ENCODE data around the gene SPECC1.
"Not testable (repeated sequence)": the region's sequence is repeated elsewhere in the genome, so short reads cannot be mapped to it uniquely, and the experiment has no call there.

SPECC1 gene

GRCh38 chr17:20228860-20229259 is 219.7 kb downstream of the SPECC1 start:
- Mint-ChIP-seq H3K4me3 (no peak overlapping the region), H3K9me3 (no peaks in the 10 kb centered on the region), H3K27ac (no peak overlapping the region), H3K27me3 (ENCODE audit: low read depth) (no peaks in the 10 kb centered on the region), H3K4me1 (peaks cover 17% of the 10 kb centered on the region), H3K36me3 (ENCODE audit: low read depth) (peaks cover 17% of the 10 kb centered on the region)
- TF ChIP-seq, protein P1, sequence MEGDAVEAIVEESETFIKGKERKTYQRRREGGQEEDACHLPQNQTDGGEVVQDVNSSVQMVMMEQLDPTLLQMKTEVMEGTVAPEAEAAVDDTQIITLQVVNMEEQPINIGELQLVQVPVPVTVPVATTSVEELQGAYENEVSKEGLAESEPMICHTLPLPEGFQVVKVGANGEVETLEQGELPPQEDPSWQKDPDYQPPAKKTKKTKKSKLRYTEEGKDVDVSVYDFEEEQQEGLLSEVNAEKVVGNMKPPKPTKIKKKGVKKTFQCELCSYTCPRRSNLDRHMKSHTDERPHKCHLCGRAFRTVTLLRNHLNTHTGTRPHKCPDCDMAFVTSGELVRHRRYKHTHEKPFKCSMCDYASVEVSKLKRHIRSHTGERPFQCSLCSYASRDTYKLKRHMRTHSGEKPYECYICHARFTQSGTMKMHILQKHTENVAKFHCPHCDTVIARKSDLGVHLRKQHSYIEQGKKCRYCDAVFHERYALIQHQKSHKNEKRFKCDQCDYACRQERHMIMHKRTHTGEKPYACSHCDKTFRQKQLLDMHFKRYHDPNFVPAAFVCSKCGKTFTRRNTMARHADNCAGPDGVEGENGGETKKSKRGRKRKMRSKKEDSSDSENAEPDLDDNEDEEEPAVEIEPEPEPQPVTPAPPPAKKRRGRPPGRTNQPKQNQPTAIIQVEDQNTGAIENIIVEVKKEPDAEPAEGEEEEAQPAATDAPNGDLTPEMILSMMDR (IDR thresholded peaks at IDR 0.05; ENCODE audit: unreplicated experiment in 3 of 3) = no peak

DNA sequence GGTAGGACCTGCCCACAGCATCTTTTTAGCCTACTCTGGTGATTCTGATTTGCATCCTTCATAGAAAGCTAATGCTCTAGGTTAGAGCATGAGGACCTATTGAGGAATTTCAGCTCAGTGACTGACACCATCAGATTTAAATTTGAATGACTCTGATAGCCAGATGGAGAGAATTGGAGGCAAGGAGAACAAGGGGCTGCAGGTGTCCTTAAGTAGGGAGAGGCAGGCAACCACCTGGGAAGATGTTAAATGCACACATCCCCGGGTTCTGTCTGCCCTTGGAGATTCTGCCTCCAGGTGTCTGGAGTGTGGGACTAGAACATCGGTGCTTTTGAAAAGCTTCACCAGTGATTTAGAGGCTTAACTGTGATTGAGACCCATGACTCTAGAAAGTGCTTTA is 221.8 kb downstream of the SPECC1 start:
- no peaks in the 10 kb centered on the region for H3K9me3 Mint-ChIP-seq

DNA sequence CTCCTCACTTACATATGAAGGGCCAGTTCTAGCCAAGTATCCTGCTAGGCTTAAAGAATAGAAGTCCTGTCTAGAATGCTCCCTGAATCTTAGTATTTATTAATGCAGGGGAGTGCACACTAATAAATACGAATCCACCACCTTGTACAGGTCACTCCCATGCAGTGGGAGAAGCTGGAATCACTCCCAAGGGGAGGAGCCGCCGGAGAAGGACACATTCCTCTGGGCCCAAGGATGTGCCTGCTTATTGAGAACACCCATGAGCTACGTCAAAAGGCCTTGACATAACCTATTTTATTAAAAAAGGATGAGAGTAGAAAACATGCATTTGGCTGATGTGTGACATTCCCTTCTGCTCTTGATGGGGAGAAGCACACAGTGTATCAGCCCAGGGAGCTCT is 223.5 kb downstream of the SPECC1 start:
- H3K27me3 Mint-ChIP-seq (ENCODE audit: low read depth) = no peaks in the 10 kb centered on the region
- H3K4me1 Mint-ChIP-seq = peaks cover 19% of the 10 kb centered on the region
- TF ChIP-seq, protein P1 (IDR thresholded peaks at IDR 0.05; ENCODE audit: unreplicated experiment in 3 of 3) = no peak
- peak overlapping the region; percentile 33 to 62 (median 33) for H3K27ac Mint-ChIP-seq
- H3K9me3 Mint-ChIP-seq = no peaks in the 10 kb centered on the region
- peaks cover 16% of the 10 kb centered on the region for H3K36me3 Mint-ChIP-seq (ENCODE audit: low read depth)
- H3K4me3 Mint-ChIP-seq = no peak overlapping the region

More for the DNA sequence above, 221.8 kb downstream of the SPECC1 start:
- TF ChIP-seq, protein P1 (IDR thresholded peaks at IDR 0.05; ENCODE audit: unreplicated experiment in 3 of 3) = no peak
- peaks cover 22% of the 10 kb centered on the region for H3K36me3 Mint-ChIP-seq (ENCODE audit: low read depth)
- H3K27ac Mint-ChIP-seq = no peak overlapping the region
- H3K4me3 Mint-ChIP-seq = no peak overlapping the region
- no peaks in the 10 kb centered on the region for H3K27me3 Mint-ChIP-seq (ENCODE audit: low read depth)
- peaks cover 17% of the 10 kb centered on the region for H3K4me1 Mint-ChIP-seq

DNA sequence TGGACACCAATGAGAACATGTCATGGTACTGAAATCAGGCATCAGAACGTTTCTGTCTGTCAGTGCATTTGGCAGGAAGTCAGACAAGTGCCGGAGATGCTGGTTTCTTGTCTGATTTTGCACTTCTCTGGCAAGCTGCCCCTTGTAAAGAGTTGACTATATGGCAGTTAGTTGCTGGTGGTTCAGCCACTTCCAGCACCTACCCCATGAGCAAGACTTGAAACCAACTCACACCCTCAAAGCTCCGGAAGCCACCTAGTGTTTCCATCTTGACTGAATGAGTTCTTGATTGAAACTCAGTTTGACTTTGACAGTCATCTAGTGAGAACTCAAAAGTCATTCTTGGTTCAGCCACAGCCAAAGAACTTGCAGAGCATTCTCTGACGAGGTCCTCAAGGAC is 225.1 kb downstream of the SPECC1 start:
- Mint-ChIP-seq H3K27me3 (ENCODE audit: low read depth) (no peaks in the 10 kb centered on the region), H3K27ac (no peak overlapping the region), H3K4me1 (peaks cover 11% of the 10 kb centered on the region), H3K36me3 (ENCODE audit: low read depth) (peaks cover 16% of the 10 kb centered on the region), H3K9me3 (no peaks in the 10 kb centered on the region), H3K4me3 (no peak overlapping the region)
- TF ChIP-seq, protein P1 (IDR thresholded peaks at IDR 0.05; ENCODE audit: unreplicated experiment in 3 of 3) = no peak

DNA sequence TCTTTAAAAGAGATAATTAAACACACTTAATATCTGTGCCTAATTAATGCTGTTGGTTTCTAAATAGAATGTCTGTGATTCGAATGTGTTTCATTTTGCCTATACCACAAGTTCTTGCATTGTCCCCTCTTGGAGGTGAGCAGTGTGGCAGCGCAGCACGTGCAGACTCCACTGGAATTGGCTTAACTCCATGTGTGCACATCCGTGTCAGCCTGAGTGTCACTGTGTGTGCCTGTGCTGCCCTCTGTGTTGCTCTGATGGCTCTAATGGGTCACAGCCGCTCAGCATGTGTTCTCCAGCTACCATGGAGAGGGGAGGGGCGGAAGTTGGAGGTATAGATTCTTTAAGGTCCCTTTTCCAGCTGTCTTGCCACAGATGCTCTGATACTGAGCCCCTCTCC is 226.6 kb downstream of the SPECC1 start:
- peaks cover 11% of the 10 kb centered on the region for H3K4me1 Mint-ChIP-seq
- H3K27me3 Mint-ChIP-seq (ENCODE audit: low read depth) = no peaks in the 10 kb centered on the region
- H3K9me3 Mint-ChIP-seq = no peaks in the 10 kb centered on the region
- TF ChIP-seq, protein P1 (IDR thresholded peaks at IDR 0.05; ENCODE audit: unreplicated experiment in 3 of 3) = no peak
- H3K4me3 Mint-ChIP-seq = no peak overlapping the region
- H3K27ac Mint-ChIP-seq = no peak overlapping the region
- peaks cover 11% of the 10 kb centered on the region for H3K36me3 Mint-ChIP-seq (ENCODE audit: low read depth)

DNA sequence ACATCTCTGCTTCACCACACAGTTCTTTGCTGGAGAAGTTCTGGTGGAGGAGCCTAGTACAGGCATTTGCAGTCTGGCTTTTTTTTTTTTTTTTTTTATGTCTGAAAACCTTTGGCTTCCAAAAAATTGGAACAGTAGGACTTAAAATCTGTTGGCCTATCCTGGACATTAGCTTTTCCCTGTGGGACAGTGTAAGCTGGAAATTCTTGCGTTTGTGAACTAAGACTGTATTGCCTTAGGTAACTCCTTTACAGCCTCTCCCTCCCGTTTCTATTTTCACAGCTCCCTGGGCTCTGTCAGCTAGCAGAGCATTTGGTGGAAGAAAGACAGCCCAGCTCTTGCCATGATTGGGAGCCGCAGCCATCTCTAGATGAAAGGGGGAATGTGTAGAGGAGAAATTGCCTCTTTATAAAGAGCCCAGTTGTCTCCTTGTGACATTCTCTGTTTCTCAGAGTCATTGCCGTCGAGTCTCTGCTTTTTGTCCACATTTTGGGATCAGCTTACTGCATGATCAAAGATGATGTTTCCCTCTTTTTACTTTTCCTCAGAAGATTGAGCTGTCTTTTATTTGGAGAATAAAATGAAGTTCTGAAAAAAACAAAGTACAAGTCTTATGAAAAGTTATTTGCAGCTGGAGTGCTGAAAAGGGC is 227.5 kb downstream of the SPECC1 start:
- Mint-ChIP-seq H3K9me3 (no peaks in the 10 kb centered on the region), H3K4me1 (peaks cover 11% of the 10 kb centered on the region), H3K36me3 (ENCODE audit: low read depth) (peaks cover 11% of the 10 kb centered on the region), H3K27me3 (ENCODE audit: low read depth) (no peaks in the 10 kb centered on the region), H3K27ac (peak overlapping the region in 2 of 3 experiments; percentile 59 to 65), H3K4me3 (no peak overlapping the region)
- TF ChIP-seq, protein P1 (IDR thresholded peaks at IDR 0.05; ENCODE audit: unreplicated experiment in 3 of 3) = no peak

- not testable (repeated sequence) for H3K9me3 Mint-ChIP-seq; H3K27me3 Mint-ChIP-seq (ENCODE audit: low read depth); H3K36me3 Mint-ChIP-seq (ENCODE audit: low read depth); H3K4me3 Mint-ChIP-seq; H3K27ac Mint-ChIP-seq
- peaks cover 16% of the 10 kb centered on the region for H3K4me1 Mint-ChIP-seq
These were observed 230.6 kb downstream of the SPECC1 start for GRCh38 chr17:20239776-20240175.
